ENCODE measurements around the gene MBD5.

MBD5 gene

GRCh38 chr2:148552675-148553331, 531.9 kb downstream of the MBD5 start:
- H3K4me3 ChIP-seq (ENCODE audit: low read depth, low read length): peak overlapping the region; percentile 29
- no peak for TF ChIP-seq CTCF (IDR thresholded peaks at IDR 0.05; ENCODE audit: borderline replicate concordance, insufficient read depth, low read depth, low read length)

- no peak for TF ChIP-seq CTCF (IDR thresholded peaks at IDR 0.05; ENCODE audit: borderline replicate concordance, insufficient read depth, low read depth, low read length)
- H3K4me3 ChIP-seq (ENCODE audit: low read depth, low read length): no peak overlapping the region
Measured at GRCh38 chr2:148553332-148553887, 532.5 kb downstream of the MBD5 start.

GRCh38 chr2:148554459-148555247, 533.8 kb downstream of the MBD5 start:
- no peak for TF ChIP-seq CTCF (IDR thresholded peaks at IDR 0.05; ENCODE audit: borderline replicate concordance, insufficient read depth, low read depth, low read length)
- H3K4me3 ChIP-seq (ENCODE audit: low read depth, low read length): no peak overlapping the region

- H3K4me3 ChIP-seq (ENCODE audit: low read depth, low read length): no peak overlapping the region
- no peak for TF ChIP-seq CTCF (IDR thresholded peaks at IDR 0.05; ENCODE audit: borderline replicate concordance, insufficient read depth, low read depth, low read length)
Measured at GRCh38 chr2:148555622-148556294, 534.9 kb downstream of the MBD5 start.

GRCh38 chr2:148557844-148558436, 537.0 kb downstream of the MBD5 start:
- TF ChIP-seq CTCF (IDR thresholded peaks at IDR 0.05; ENCODE audit: borderline replicate concordance, insufficient read depth, low read depth, low read length): peak; percentile 55; the same call in 1 of the 2 replicates
- H3K4me3 ChIP-seq (ENCODE audit: low read depth, low read length): no peak overlapping the region

GRCh38 chr2:148560496-148560895, 539.6 kb downstream of the MBD5 start:
- no peak overlapping the region for H3K4me3 ChIP-seq (ENCODE audit: low read depth, low read length)
- TF ChIP-seq CTCF (IDR thresholded peaks at IDR 0.05; ENCODE audit: borderline replicate concordance, insufficient read depth, low read depth, low read length): no peak

All from GM12875 (cell line).